HepG2 (cell line): ENCODE measurements around the gene DLX6. TPM values are rescaled to one million over a fixed set of nuclear protein-coding genes. Genes with fewer than 3 reads are reported as not detected.

Source experiments
- EED ChIP-seq: sonication (generic); formaldehyde crosslinking; IDR thresholded peaks from 2 replicates; pipeline ENCODE4 v1.5.0; 2020; ENCODE audit warnings: mild to moderate bottlenecking, missing genetic modification reagents
- HCFC1 ChIP-seq: fragments of 150-350 bp; IDR thresholded peaks from 2 replicates; pipeline ENCODE4 v1.6.1; 2014; ENCODE audit warnings: low read depth, low read length
- HMGXB3 ChIP-seq: sonication (generic); formaldehyde crosslinking; IDR thresholded peaks from 2 replicates; pipeline ENCODE4 v1.4.0; 2020; ENCODE audit warnings: missing genetic modification reagents, borderline replicate concordance
- JDP2 ChIP-seq: sonication (generic); formaldehyde crosslinking; IDR thresholded peaks from 2 replicates; pipeline ENCODE4 v1.8.1; 2022; ENCODE audit warnings: missing genetic modification reagents, borderline replicate concordance
- PHF5A ChIP-seq: IDR thresholded peaks from one replicate; pipeline ENCODE4 v1.6.1; 2018; ENCODE audit warnings: low read depth, missing genetic modification reagents; ENCODE audit not compliant: unreplicated experiment
- RBFOX2 ChIP-seq: fragments of 200-400 bp; formaldehyde crosslinking; IDR thresholded peaks from 2 replicates; pipeline ENCODE4 v1.6.1; 2017; ENCODE audit warnings: low read depth, mild to moderate bottlenecking, low read length
- RERE ChIP-seq: IDR thresholded peaks from 2 replicates; pipeline ENCODE4 v1.6.1; 2016; ENCODE audit warnings: low read depth, missing genetic modification reagents, missing compliant biosample characterization
- SATB2 ChIP-seq: sonication (generic); formaldehyde crosslinking; IDR thresholded peaks from 2 replicates; pipeline ENCODE4 v1.5.0; 2020; ENCODE audit warnings: missing genetic modification reagents
- ZBTB33 ChIP-seq: sonication (generic); formaldehyde crosslinking; IDR thresholded peaks from 2 replicates; pipeline ENCODE4 v1.4.0; 2020; ENCODE audit warnings: missing genetic modification reagents
- ZBTB44 ChIP-seq: sonication (generic); formaldehyde crosslinking; IDR thresholded peaks from 2 replicates; pipeline ENCODE4 v1.4.0; 2020; ENCODE audit warnings: missing genetic modification reagents
- ZMYM2 ChIP-seq: sonication (generic); formaldehyde crosslinking; IDR thresholded peaks from 2 replicates; pipeline ENCODE4 v1.8.0; 2022; ENCODE audit warnings: mild to moderate bottlenecking, missing genetic modification reagents
- ZNF552 ChIP-seq: sonication (generic); formaldehyde crosslinking; IDR thresholded peaks from 2 replicates; pipeline ENCODE4 v1.9.0; 2022; ENCODE audit warnings: missing genetic modification reagents, mild to moderate bottlenecking, borderline replicate concordance
- ZNF569 ChIP-seq: sonication (generic); formaldehyde crosslinking; IDR thresholded peaks from 2 replicates; pipeline ENCODE4 v1.5.0; 2020; ENCODE audit warnings: mild to moderate bottlenecking, missing genetic modification reagents, moderate library complexity, borderline replicate concordance
- ZSCAN20 ChIP-seq: sonication (generic); formaldehyde crosslinking; IDR thresholded peaks from 2 replicates; pipeline ENCODE4 v1.4.0; 2020; ENCODE audit warnings: missing genetic modification reagents, mild to moderate bottlenecking, borderline replicate concordance
- polyA plus RNA-seq, 8 experiments: library from polyadenylated mRNA; depleted of rRNA in 3 of 8; stranded (reverse) in 7 of 8; unstranded in 1 of 8; fragments of >200 nt; fragmentation: Illumina TruSeq in 4 of 8; extraction: Trizol in 4 of 8; gene quantifications; 2 replicates each; pipeline versions ENCODE4 v1.2.1 to v1.2.3, GENCODE V29; 2011 to 2016; ENCODE audit warnings: low read depth in 4 of 8, missing spikeins in 1 of 8, mixed read lengths in 1 of 8; ENCODE audit not compliant: insufficient read depth in 1 of 8
- total RNA-seq, 5 experiments: library from RNA; depleted of rRNA; stranded (reverse); fragments of >200 nt; fragmentation: Illumina TruSeq; extraction: Trizol; gene quantifications; 2 replicates each; pipeline ENCODE4 v1.2.3, GENCODE V29; 2016; ENCODE audit warnings: low read depth in 1 of 5

DLX6 gene
- total and polyA plus RNA-seq, 2 of the 13 experiments (the other 11 are each of a cell fraction or from before 2014, with no cell fraction given) = 3.5 to 5.5 TPM

- TF ChIP-seq ZBTB33 (CRISPR knock-in tag) (no peak), JDP2 (CRISPR knock-in tag) (no peak), ZNF569 (no peak), EED (CRISPR knock-in tag) (no peak), ZBTB44 (CRISPR knock-in tag) (no peak), PHF5A (no peak), SATB2 (CRISPR knock-in tag) (no peak), RBFOX2 (peak; percentile 90), ZMYM2 (no peak), RERE (CRISPR knock-in tag) (peak; percentile 6; the same call in 1 of the 2 replicates), HCFC1 (no peak), ZNF552 (CRISPR knock-in tag) (peak; percentile 36; the same call in 1 of the 2 replicates), HMGXB3 (no peak), ZSCAN20 (CRISPR knock-in tag) (peak; percentile 73; the same call in 1 of the 2 replicates)
Observed at GRCh38 chr7:97016381-97017191, 11.2 kb downstream of the DLX6 start (continued).
